DND-41 (cell line): ENCODE data around the gene ZNRF1.

Experiments
- EZH2 ChIP-seq: IDR thresholded peaks from 3 replicates; pipeline ENCODE4 v1.6.1; 2012; ENCODE audit warnings: borderline replicate concordance, low read depth, mild to moderate bottlenecking, moderate library complexity, low read length, inconsistent platforms; ENCODE audit not compliant: severe bottlenecking
- TF ChIP-seq, protein P1 (sequence below): IDR thresholded peaks from 2 replicates; pipeline ENCODE4 v1.5.1; 2012; ENCODE audit warnings: borderline replicate concordance, low read length, moderate library complexity, mild to moderate bottlenecking; ENCODE audit not compliant: poor library complexity, severe bottlenecking; ENCODE audit errors: extremely low read depth

DNA sequence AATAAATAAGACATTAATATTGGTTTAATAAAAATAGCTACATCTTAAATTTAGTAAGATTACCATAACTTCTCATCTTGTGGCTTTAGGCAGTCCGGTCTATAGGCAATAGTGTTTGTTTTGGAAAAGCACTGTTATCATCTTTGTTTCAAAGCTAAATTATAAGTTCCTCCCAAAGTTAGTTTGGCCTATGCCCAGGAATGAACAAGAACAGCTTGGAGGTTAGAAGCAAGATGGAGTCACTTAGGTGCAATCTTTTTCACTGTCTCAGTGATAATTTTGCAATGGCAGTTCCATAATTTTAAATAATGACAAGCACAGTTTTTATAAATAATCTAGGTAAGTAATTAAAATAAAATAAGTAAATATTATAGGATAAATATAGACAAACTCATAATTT, 123.8 kb downstream of the ZNRF1 start:
- TF ChIP-seq, protein P1, sequence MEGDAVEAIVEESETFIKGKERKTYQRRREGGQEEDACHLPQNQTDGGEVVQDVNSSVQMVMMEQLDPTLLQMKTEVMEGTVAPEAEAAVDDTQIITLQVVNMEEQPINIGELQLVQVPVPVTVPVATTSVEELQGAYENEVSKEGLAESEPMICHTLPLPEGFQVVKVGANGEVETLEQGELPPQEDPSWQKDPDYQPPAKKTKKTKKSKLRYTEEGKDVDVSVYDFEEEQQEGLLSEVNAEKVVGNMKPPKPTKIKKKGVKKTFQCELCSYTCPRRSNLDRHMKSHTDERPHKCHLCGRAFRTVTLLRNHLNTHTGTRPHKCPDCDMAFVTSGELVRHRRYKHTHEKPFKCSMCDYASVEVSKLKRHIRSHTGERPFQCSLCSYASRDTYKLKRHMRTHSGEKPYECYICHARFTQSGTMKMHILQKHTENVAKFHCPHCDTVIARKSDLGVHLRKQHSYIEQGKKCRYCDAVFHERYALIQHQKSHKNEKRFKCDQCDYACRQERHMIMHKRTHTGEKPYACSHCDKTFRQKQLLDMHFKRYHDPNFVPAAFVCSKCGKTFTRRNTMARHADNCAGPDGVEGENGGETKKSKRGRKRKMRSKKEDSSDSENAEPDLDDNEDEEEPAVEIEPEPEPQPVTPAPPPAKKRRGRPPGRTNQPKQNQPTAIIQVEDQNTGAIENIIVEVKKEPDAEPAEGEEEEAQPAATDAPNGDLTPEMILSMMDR = no peak
- no peak for TF ChIP-seq EZH2
